ENCODE measurements around the gene GARIN3. TPM values are rescaled to one million over a fixed set of nuclear protein-coding genes. Genes with fewer than 3 reads are reported as not detected.
A peak's percentile ranks its signal among the peaks of the same experiment; 100 is the strongest.

Gene GARIN3
- polyA plus RNA-seq, 1 of the 3 experiments (the other 2 are of a cell fraction) = not detected

DNA sequence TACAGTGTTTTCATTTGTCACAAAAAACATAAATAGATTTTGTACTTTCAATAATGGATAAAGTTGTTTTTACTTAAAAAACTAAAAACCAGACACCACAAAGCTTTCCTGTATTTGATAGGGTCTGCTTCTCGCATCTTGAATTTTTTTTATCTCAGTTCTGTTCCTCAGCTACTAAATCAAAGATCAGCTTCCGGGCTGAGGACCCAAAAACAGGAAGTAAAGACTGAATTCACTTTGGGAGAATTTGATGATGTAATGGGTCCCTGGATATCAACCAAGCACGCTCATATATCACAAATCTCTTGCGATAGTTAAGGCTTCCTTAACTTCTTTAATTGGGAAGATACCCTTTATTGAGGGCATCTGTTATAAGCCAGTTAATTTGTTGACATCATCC, 38.7 kb upstream of the GARIN3 start:
- Histone ChIP-seq H3K9ac (no peak overlapping the region), H3K4me1 (ENCODE audit: control insufficient read depth in 1 of 2, insufficient read depth in 2 of 2, low read depth in 1 of 2, low read length in 1 of 2) (no peaks in the 10 kb centered on the region), H3F3A (replicated peaks; ENCODE audit: insufficient read depth) (no peaks in the 10 kb centered on the region), H3K27me3 (ENCODE audit: insufficient read depth) (no peaks in the 10 kb centered on the region), H3K36me3 (replicated peaks in 1 of 2; ENCODE audit: control insufficient read depth in 1 of 2, insufficient read depth in 2 of 2, low read length in 1 of 2) (no peaks in the 10 kb centered on the region), H3K9me2 (no peaks in the 10 kb centered on the region), H4K20me1 (ENCODE audit: insufficient read depth) (no peaks in the 10 kb centered on the region), H3K9me3 (no peaks in the 10 kb centered on the region), H2AFZ (ENCODE audit: low read depth) (peak overlapping the region; percentile 13; the same call in 1 of the 2 replicates), H3K4me3 (ENCODE audit: low read depth in 2 of 2, low read length in 1 of 2) (no peak overlapping the region), H3K27ac (ENCODE audit: low read depth in 2 of 2, low read length in 1 of 2) (no peak overlapping the region), H3K79me2 (ENCODE audit: insufficient read depth) (no peaks in the 10 kb centered on the region), H3K4me2 (no peak overlapping the region)
- no peak for DNase-seq
- ChIA-PET POLR2A (no interaction called here), CTCF (no interaction called here)
- TF ChIP-seq JUND (IDR thresholded peaks at IDR 0.05) (no peak), CHD2 (IDR thresholded peaks at IDR 0.05; ENCODE audit: low read length, partially characterized antibody) (no peak), GATA2 (CRISPR knock-in tag; IDR thresholded peaks at IDR 0.05) (no peak), TCF12 (IDR thresholded peaks at IDR 0.05) (no peak), SMC3 (IDR thresholded peaks at IDR 0.05; ENCODE audit: low read depth, low read length) (no peak), SIN3A (IDR thresholded peaks at IDR 0.05; ENCODE audit: borderline replicate concordance, low read depth, low read length) (no peak), EP300 (IDR thresholded peaks at IDR 0.05; ENCODE audit: borderline replicate concordance in 1 of 2, low read depth in 1 of 2, low read length in 1 of 2) (no peak), MXI1 (IDR thresholded peaks at IDR 0.05; ENCODE audit: low read depth, low read length) (no peak), NRF1 (IDR thresholded peaks at IDR 0.05; ENCODE audit: low read depth, low read length) (no peak), YY1 (IDR thresholded peaks at IDR 0.05; ENCODE audit: low read depth) (no peak), EZH2phosphoT487 (IDR thresholded peaks at IDR 0.05; ENCODE audit: borderline replicate concordance, low read depth) (no peak), FOXJ3 (CRISPR knock-in tag; IDR thresholded peaks at IDR 0.05) (no peak)
- TF ChIP-seq, protein P1, sequence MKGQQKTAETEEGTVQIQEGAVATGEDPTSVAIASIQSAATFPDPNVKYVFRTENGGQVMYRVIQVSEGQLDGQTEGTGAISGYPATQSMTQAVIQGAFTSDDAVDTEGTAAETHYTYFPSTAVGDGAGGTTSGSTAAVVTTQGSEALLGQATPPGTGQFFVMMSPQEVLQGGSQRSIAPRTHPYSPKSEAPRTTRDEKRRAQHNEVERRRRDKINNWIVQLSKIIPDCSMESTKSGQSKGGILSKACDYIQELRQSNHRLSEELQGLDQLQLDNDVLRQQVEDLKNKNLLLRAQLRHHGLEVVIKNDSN (IDR thresholded peaks at IDR 0.05; ENCODE audit: borderline replicate concordance, low read depth) = no peak
- TF ChIP-seq, protein P2, sequence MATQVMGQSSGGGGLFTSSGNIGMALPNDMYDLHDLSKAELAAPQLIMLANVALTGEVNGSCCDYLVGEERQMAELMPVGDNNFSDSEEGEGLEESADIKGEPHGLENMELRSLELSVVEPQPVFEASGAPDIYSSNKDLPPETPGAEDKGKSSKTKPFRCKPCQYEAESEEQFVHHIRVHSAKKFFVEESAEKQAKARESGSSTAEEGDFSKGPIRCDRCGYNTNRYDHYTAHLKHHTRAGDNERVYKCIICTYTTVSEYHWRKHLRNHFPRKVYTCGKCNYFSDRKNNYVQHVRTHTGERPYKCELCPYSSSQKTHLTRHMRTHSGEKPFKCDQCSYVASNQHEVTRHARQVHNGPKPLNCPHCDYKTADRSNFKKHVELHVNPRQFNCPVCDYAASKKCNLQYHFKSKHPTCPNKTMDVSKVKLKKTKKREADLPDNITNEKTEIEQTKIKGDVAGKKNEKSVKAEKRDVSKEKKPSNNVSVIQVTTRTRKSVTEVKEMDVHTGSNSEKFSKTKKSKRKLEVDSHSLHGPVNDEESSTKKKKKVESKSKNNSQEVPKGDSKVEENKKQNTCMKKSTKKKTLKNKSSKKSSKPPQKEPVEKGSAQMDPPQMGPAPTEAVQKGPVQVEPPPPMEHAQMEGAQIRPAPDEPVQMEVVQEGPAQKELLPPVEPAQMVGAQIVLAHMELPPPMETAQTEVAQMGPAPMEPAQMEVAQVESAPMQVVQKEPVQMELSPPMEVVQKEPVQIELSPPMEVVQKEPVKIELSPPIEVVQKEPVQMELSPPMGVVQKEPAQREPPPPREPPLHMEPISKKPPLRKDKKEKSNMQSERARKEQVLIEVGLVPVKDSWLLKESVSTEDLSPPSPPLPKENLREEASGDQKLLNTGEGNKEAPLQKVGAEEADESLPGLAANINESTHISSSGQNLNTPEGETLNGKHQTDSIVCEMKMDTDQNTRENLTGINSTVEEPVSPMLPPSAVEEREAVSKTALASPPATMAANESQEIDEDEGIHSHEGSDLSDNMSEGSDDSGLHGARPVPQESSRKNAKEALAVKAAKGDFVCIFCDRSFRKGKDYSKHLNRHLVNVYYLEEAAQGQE (IDR thresholded peaks at IDR 0.05; ENCODE audit: low read depth, low read length) = no peak
- WGBS (ENCODE audit: low lambda C conversion rate) = 46% methylated on average over 4 of the region's 4 CpGs

DNA sequence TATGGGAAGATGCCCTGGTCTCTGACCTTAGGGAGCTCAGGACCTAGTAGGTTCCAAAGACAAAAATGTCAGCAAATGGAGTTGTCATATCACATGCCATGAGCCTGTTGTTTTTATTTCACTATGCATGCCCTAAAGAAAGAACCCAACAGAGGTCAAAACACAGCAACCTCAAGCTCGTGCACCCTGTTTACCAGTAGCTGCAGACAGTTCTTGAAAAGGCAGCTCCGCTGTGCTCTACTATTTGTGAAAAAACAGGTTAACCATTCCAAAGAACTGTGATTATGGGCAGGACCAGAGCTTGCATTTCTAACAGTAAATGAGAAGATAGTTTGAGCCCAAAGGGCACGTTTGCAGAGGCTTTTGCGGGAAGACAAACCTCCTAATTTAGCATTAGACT, 37.4 kb upstream of the GARIN3 start:
- WGBS (ENCODE audit: low lambda C conversion rate) = 28% methylated on average over 4 of the region's 4 CpGs
- POLR2A ChIA-PET = no interaction called here
- TF ChIP-seq FOXM1 (IDR thresholded peaks at IDR 0.05; ENCODE audit: low read depth) (no peak), RXRA (IDR thresholded peaks at IDR 0.05; ENCODE audit: borderline replicate concordance, low read depth) (no peak), JUND (IDR thresholded peaks at IDR 0.05) (no peak), TAF1 (IDR thresholded peaks at IDR 0.05; ENCODE audit: borderline replicate concordance, low read depth, low read length) (no peak), SMC3 (IDR thresholded peaks at IDR 0.05; ENCODE audit: low read depth, low read length) (no peak), MEF2A (IDR thresholded peaks at IDR 0.05; ENCODE audit: borderline replicate concordance, low read depth) (no peak)
- TF ChIP-seq, protein P2 (IDR thresholded peaks at IDR 0.05; ENCODE audit: low read depth, low read length) = no peak
- TF ChIP-seq, protein P3, sequence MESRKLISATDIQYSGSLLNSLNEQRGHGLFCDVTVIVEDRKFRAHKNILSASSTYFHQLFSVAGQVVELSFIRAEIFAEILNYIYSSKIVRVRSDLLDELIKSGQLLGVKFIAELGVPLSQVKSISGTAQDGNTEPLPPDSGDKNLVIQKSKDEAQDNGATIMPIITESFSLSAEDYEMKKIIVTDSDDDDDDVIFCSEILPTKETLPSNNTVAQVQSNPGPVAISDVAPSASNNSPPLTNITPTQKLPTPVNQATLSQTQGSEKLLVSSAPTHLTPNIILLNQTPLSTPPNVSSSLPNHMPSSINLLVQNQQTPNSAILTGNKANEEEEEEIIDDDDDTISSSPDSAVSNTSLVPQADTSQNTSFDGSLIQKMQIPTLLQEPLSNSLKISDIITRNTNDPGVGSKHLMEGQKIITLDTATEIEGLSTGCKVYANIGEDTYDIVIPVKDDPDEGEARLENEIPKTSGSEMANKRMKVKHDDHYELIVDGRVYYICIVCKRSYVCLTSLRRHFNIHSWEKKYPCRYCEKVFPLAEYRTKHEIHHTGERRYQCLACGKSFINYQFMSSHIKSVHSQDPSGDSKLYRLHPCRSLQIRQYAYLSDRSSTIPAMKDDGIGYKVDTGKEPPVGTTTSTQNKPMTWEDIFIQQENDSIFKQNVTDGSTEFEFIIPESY (IDR thresholded peaks at IDR 0.05; ENCODE audit: borderline replicate concordance, low read depth) = no peak

More for the DNA sequence above, 37.4 kb upstream of the GARIN3 start:
- Histone ChIP-seq H3K9me3 (no peaks in the 10 kb centered on the region), H3K79me2 (ENCODE audit: insufficient read depth) (no peaks in the 10 kb centered on the region), H3K4me1 (ENCODE audit: control insufficient read depth in 1 of 2, insufficient read depth in 2 of 2, low read depth in 1 of 2, low read length in 1 of 2) (no peaks in the 10 kb centered on the region), H3K36me3 (replicated peaks in 1 of 2; ENCODE audit: control insufficient read depth in 1 of 2, insufficient read depth in 2 of 2, low read length in 1 of 2) (no peaks in the 10 kb centered on the region), H3K9ac (no peak overlapping the region), H2AFZ (ENCODE audit: low read depth) (no peak overlapping the region), H3F3A (replicated peaks; ENCODE audit: insufficient read depth) (no peaks in the 10 kb centered on the region), H3K4me3 (ENCODE audit: low read depth in 2 of 2, low read length in 1 of 2) (no peak overlapping the region), H3K4me2 (no peak overlapping the region), H4K20me1 (ENCODE audit: insufficient read depth) (no peaks in the 10 kb centered on the region), H3K27me3 (ENCODE audit: insufficient read depth) (no peaks in the 10 kb centered on the region; the same call in 1 of the 2 replicates), H3K27ac (ENCODE audit: low read depth in 2 of 2, low read length in 1 of 2) (no peak overlapping the region), H3K9me2 (no peaks in the 10 kb centered on the region)
- no peak for DNase-seq
- CTCF ChIA-PET = no interaction called here
